Ovary (tissue), 3 donors: Measurements from ENCODE around the gene KLK8.

Experiments used
- CTCF ChIP-seq, 3 donors: fragments of 450-650 bp in 2 of 3; fragments of 200-600 bp in 1 of 3; IDR thresholded peaks; one replicate each; pipeline versions ENCODE4 v1.5.1 to v1.8.0; 2016 to 2022; ENCODE audit warnings: antibody characterized with exemption in 3 of 3, mild to moderate bottlenecking in 1 of 3
- POLR2A ChIP-seq: fragments of 450-650 bp; IDR thresholded peaks from one replicate; pipeline ENCODE4 v1.6.1; 2017; ENCODE audit warnings: antibody characterized with exemption, mild to moderate bottlenecking, moderate library complexity
- donor health status: DM: no; HTN: no; CAD: no.

- TF ChIP-seq CTCF (IDR thresholded peaks at IDR 0.05) (no peak), POLR2A (no peak)
These were observed 28.5 kb downstream of the KLK8 start for GRCh38 chr19:50972795-50973376.
